HepG2 (cell line): ENCODE data around the gene COL13A1. TPM values are rescaled to one million over a fixed set of nuclear protein-coding genes. Genes with fewer than 3 reads are reported as not detected.

Experiments used
- ATAC-seq: fragments of 200-7000 bp; cut with Tn5 transposase; 3 replicates; pipeline ENCODE4 v1.9.1; 2020; ENCODE audit warnings: mild to moderate bottlenecking, moderate library complexity
- BruUV-seq: library from RNA; stranded (reverse); fragments of 400-500 nt; replicated peaks from 2 replicates; lab custom pipeline; 2021; lab: Mats Ljungman, UMichigan
- CTCF ChIA-PET: fragments of 300-600 bp; formaldehyde crosslinking; extraction: SDS; loops from one replicate; lab custom pipeline; 2021; ENCODE audit warnings: low total read pairs, inconsistent platforms, low intra/inter-chr PET ratio; lab: Yijun Ruan, JAX
- POLR2A ChIA-PET: fragments of 350-600 bp; sonication (Branson Sonifier 250); formaldehyde crosslinking; loops from one replicate; lab custom pipeline; 2020; ENCODE audit warnings: antibody characterized with exemption, inconsistent platforms; lab: Yijun Ruan, JAX
- DNase-seq: peaks from one replicate; pipeline ENCODE4 v3.0.0-alpha.2; 2015; ENCODE audit warnings: low spot score
- FAIRE-seq: peaks from 3 replicates; lab custom pipeline; 2011; peaks lifted over from hg19 to GRCh38; lab: Jason Lieb, UNC
- H2AFZ ChIP-seq: one replicate; pipeline ENCODE4 v1.6.1; 2011; ENCODE audit warnings: low read length, inconsistent platforms
- H3K27ac ChIP-seq: fragments of 300-600 bp; 3 replicates; pipeline ENCODE4 v1.8.0; 2011; ENCODE audit warnings: mixed run types, mild to moderate bottlenecking, mixed read lengths, low read length, inconsistent platforms; ENCODE audit not compliant: insufficient read depth; ENCODE audit errors: extremely low read length
- H3K27me3 ChIP-seq, 2 experiments: fragments of 200-600 bp in 1 of 2; 2 replicates in 1 of 2; 3 replicates in 1 of 2; pipeline versions ENCODE4 v1.6.0 to v1.8.0; 2011; ENCODE audit warnings: low read length in 2 of 2, mild to moderate bottlenecking in 2 of 2, moderate library complexity in 2 of 2, inconsistent platforms in 1 of 2; ENCODE audit not compliant: insufficient read depth in 2 of 2, control insufficient read depth in 1 of 2
- H3K36me3 ChIP-seq, 2 experiments: fragments of 200-600 bp in 1 of 2; replicated peaks in 1 of 2; 2 replicates in 1 of 2; 3 replicates in 1 of 2; pipeline versions ENCODE4 v1.5.1 to v1.8.0; 2011; ENCODE audit warnings: low read length in 2 of 2, inconsistent platforms in 1 of 2; ENCODE audit not compliant: insufficient read depth in 2 of 2, control insufficient read depth in 1 of 2
- H3K4me1 ChIP-seq: 2 replicates; pipeline ENCODE4 v1.5.1; 2012; ENCODE audit warnings: low read length, inconsistent platforms; ENCODE audit not compliant: insufficient read depth
- H3K4me2 ChIP-seq: 2 replicates; pipeline ENCODE4 v1.6.0; 2011; ENCODE audit warnings: low read depth, low read length, inconsistent platforms
- H3K4me3 ChIP-seq, 3 experiments: fragments of 200-600 bp in 1 of 3; sonication (generic), shearing (Covaris generic) in 1 of 3; replicated peaks in 1 of 3; 2 replicates each; pipeline ENCODE4 v1.5.1; 2011 to 2016; ENCODE audit warnings: low read length in 3 of 3, inconsistent platforms in 2 of 3, low read depth in 2 of 3, mild to moderate bottlenecking in 2 of 3, control low read depth in 1 of 3, mixed read lengths in 1 of 3; ENCODE audit not compliant: insufficient read depth in 1 of 3
- H3K79me2 ChIP-seq: one replicate; pipeline ENCODE4 v1.6.1; 2011; ENCODE audit warnings: low read length, inconsistent platforms; ENCODE audit not compliant: insufficient read depth
- H3K9ac ChIP-seq: 2 replicates; pipeline ENCODE4 v1.6.0; 2011; ENCODE audit warnings: mild to moderate bottlenecking, low read depth, low read length, inconsistent platforms; ENCODE audit not compliant: insufficient read depth
- H3K9me3 ChIP-seq: 2 replicates; pipeline ENCODE4 v1.5.1; 2012; ENCODE audit warnings: mild to moderate bottlenecking, low read length
- H4K20me1 ChIP-seq: 2 replicates; pipeline ENCODE4 v1.6.0; 2011; ENCODE audit warnings: inconsistent platforms, mild to moderate bottlenecking, low read length, moderate library complexity; ENCODE audit not compliant: insufficient read depth
- BATF2 ChIP-seq: sonication (generic); formaldehyde crosslinking; IDR thresholded peaks from 2 replicates; pipeline ENCODE4 v1.8.0; 2022; ENCODE audit warnings: mild to moderate bottlenecking, missing genetic modification reagents, moderate library complexity
- DPF2 ChIP-seq: sonication (generic); formaldehyde crosslinking; IDR thresholded peaks from 2 replicates; pipeline ENCODE4 v1.4.0; 2020; ENCODE audit warnings: mild to moderate bottlenecking, low read depth, missing genetic modification reagents, borderline replicate concordance
- FOXK2 ChIP-seq: fragments of 450-650 bp; IDR thresholded peaks from 2 replicates; pipeline ENCODE4 v1.6.1; 2016
- JUN ChIP-seq: sonication (generic); formaldehyde crosslinking; IDR thresholded peaks from 2 replicates; pipeline ENCODE4 v1.4.0; 2020; ENCODE audit warnings: mild to moderate bottlenecking, missing genetic modification reagents
- MEF2D ChIP-seq: sonication (generic); formaldehyde crosslinking; IDR thresholded peaks from 2 replicates; pipeline ENCODE4 v1.5.1; 2020; ENCODE audit warnings: mild to moderate bottlenecking, missing genetic modification reagents
- NFATC3 ChIP-seq: sonication (generic); formaldehyde crosslinking; IDR thresholded peaks from 2 replicates; pipeline ENCODE4 v1.5.1; 2020; ENCODE audit warnings: mild to moderate bottlenecking, missing genetic modification reagents
- NFIC ChIP-seq: IDR thresholded peaks from 2 replicates; pipeline ENCODE4 v1.6.1; 2012; ENCODE audit warnings: mild to moderate bottlenecking, low read length, inconsistent platforms
- RNF219 ChIP-seq: sonication (generic); formaldehyde crosslinking; IDR thresholded peaks from 2 replicates; pipeline ENCODE4 v1.5.0; 2020; ENCODE audit warnings: mild to moderate bottlenecking, missing genetic modification reagents
- SKIL ChIP-seq: sonication (generic); formaldehyde crosslinking; IDR thresholded peaks from 2 replicates; pipeline ENCODE4 v1.8.0; 2022; ENCODE audit warnings: missing genetic modification reagents, mild to moderate bottlenecking, moderate library complexity, borderline replicate concordance
- ZNF3 ChIP-seq: IDR thresholded peaks from 2 replicates; pipeline ENCODE4 v1.7.0; 2017; ENCODE audit warnings: inconsistent platforms
- ZNF512B ChIP-seq: sonication (generic); formaldehyde crosslinking; IDR thresholded peaks from 2 replicates; pipeline ENCODE4 v1.5.1; 2020; ENCODE audit warnings: missing genetic modification reagents, mild to moderate bottlenecking, borderline replicate concordance
- ZNF547 ChIP-seq: sonication (generic); formaldehyde crosslinking; IDR thresholded peaks from 2 replicates; pipeline ENCODE4 v1.5.1; 2020; ENCODE audit warnings: mild to moderate bottlenecking, missing genetic modification reagents
- ZNF574 ChIP-seq: sonication (generic); formaldehyde crosslinking; IDR thresholded peaks from 2 replicates; pipeline ENCODE4 v1.4.0; 2020; ENCODE audit warnings: missing genetic modification reagents
- ZNF629 ChIP-seq: sonication (generic); formaldehyde crosslinking; conservative IDR thresholded peaks from 2 replicates; pipeline ENCODE4 v1.5.0; 2020; ENCODE audit warnings: missing genetic modification reagents
- WGBS: methylation state at CpG from one replicate; pipeline ENCODE4 v1.1.6; 2017; ENCODE audit warnings: low lambda C conversion rate; 5-methylcytosine and 5-hydroxymethylcytosine counted together
- in situ Hi-C: cut with HindIII; loops from 2 replicates; pipeline ENCODE4 v1.10.0; 2017; ENCODE audit warnings: low pct_unique_long_range_greater_than_20kb; ENCODE audit not compliant: extremely low pct_ligation_motif_present
- intact Hi-C: fragments of 100-400 bp; cut with micrococcal nuclease; formaldehyde crosslinking; loops from one replicate; pipeline ENCODE4 v1.10.0; 2022; ENCODE audit not compliant: unreplicated experiment
- polyA plus RNA-seq, 8 experiments: library from polyadenylated mRNA; depleted of rRNA in 3 of 8; stranded (reverse) in 7 of 8; unstranded in 1 of 8; fragments of >200 nt; fragmentation: Illumina TruSeq in 4 of 8; extraction: Trizol in 4 of 8; gene quantifications; 2 replicates each; pipeline versions ENCODE4 v1.2.1 to v1.2.3, GENCODE V29; 2011 to 2016; ENCODE audit warnings: low read depth in 4 of 8, missing spikeins in 1 of 8, mixed read lengths in 1 of 8; ENCODE audit not compliant: insufficient read depth in 1 of 8
- total RNA-seq, 5 experiments: library from RNA; depleted of rRNA; stranded (reverse); fragments of >200 nt; fragmentation: Illumina TruSeq; extraction: Trizol; gene quantifications; 2 replicates each; pipeline ENCODE4 v1.2.3, GENCODE V29; 2016; ENCODE audit warnings: low read depth in 1 of 5

COL13A1 gene
- total and polyA plus RNA-seq, 2 of the 13 experiments (the other 11 are each of a cell fraction or from before 2014, with no cell fraction given): 0.07 TPM; not detected in 1

GRCh38 chr10:69876931-69877330, 75.2 kb downstream of the COL13A1 start:
- H3K4me3 ChIP-seq: no peak overlapping the region
- H3K9ac ChIP-seq: no peak overlapping the region
- in situ Hi-C loops: no loop called here
- no peaks in the 10 kb centered on the region for H4K20me1 ChIP-seq
- peaks cover 11 to 79% of the 10 kb centered on the region in 2 experiments for H3K27me3 ChIP-seq
- no peak overlapping the region for H2AFZ ChIP-seq
- BruUV-seq: no TSS peak
- no peak for DNase-seq
- no peaks in the 10 kb centered on the region for H3K36me3 ChIP-seq
- H3K9me3 ChIP-seq: no peaks in the 10 kb centered on the region
- ChIA-PET POLR2A (no interaction called here), CTCF (no interaction called here)
- intact Hi-C loops: no loop called here
- peaks cover 20% of the 10 kb centered on the region for H3K4me1 ChIP-seq
- ATAC-seq: no peak
- H3K4me2 ChIP-seq: no peak overlapping the region
- H3K79me2 ChIP-seq: no peaks in the 10 kb centered on the region
- no peak for TF ChIP-seq DPF2
- no peak for TF ChIP-seq RNF219 (CRISPR knock-in tag)
- no peak for TF ChIP-seq ZNF574 (CRISPR knock-in tag)
- TF ChIP-seq SKIL (CRISPR knock-in tag): no peak
- TF ChIP-seq FOXK2: no peak
- TF ChIP-seq NFATC3: no peak
- no peak for TF ChIP-seq ZNF547 (CRISPR knock-in tag)
- no peak for TF ChIP-seq NFIC
- TF ChIP-seq ZNF3 (CRISPR knock-in tag): no peak
- no peak for TF ChIP-seq ZNF512B (CRISPR knock-in tag)
- TF ChIP-seq ZNF629: no peak
- TF ChIP-seq MEF2D (CRISPR knock-in tag): no peak
- TF ChIP-seq BATF2 (CRISPR knock-in tag): no peak
- TF ChIP-seq JUN (CRISPR knock-in tag): no peak
- TF ChIP-seq, all 625 proteins: peak for 0
- no peak overlapping the region for H3K27ac ChIP-seq
- FAIRE-seq: no peak
- 0% methylated on average over 1 of the region's 3 CpGs for WGBS
